Upper lobe of right lung (tissue), 1 donor: ENCODE results near the gene CAMTA1. TPM values are rescaled to one million over a fixed set of nuclear protein-coding genes. Genes with fewer than 3 reads are reported as not detected.

Experiments
- ATAC-seq: fragments of 200-7000 bp; cut with Tn5 transposase; one replicate; pipeline ENCODE4 v1.9.1; 2020; ENCODE audit warnings: mild to moderate bottlenecking, moderate library complexity
- DNase-seq: peaks from one replicate; pipeline ENCODE4 v3.0.0-alpha.2; 2020
- H3K27ac ChIP-seq: fragments of 200-600 bp; one replicate; pipeline ENCODE4 v1.8.0; 2022
- H3K27me3 ChIP-seq: fragments of 200-600 bp; one replicate; pipeline ENCODE4 v1.8.0; 2022; ENCODE audit warnings: mild to moderate bottlenecking
- H3K36me3 ChIP-seq: fragments of 200-600 bp; one replicate; pipeline ENCODE4 v1.8.0; 2022
- H3K4me1 ChIP-seq: fragments of 200-600 bp; one replicate; pipeline ENCODE4 v1.8.0; 2022
- H3K4me3 ChIP-seq: fragments of 200-600 bp; one replicate; pipeline ENCODE4 v1.8.0; 2022; ENCODE audit warnings: mild to moderate bottlenecking
- H3K9me3 ChIP-seq: fragments of 200-600 bp; one replicate; pipeline ENCODE4 v1.8.0; 2022
- CTCF ChIP-seq: fragments of 200-600 bp; IDR thresholded peaks from one replicate; pipeline ENCODE4 v1.8.0; 2022; ENCODE audit warnings: antibody characterized with exemption
- intact Hi-C: fragments of 100-400 bp; cut with DNase I; formaldehyde crosslinking; loops from one replicate; pipeline ENCODE4 v1.11.0; 2022
- total RNA-seq: library from RNA; stranded (reverse); fragmentation: NEBNext Ultra II Directional; extraction: Animal tissue kit (Norgen Biotek cat#: 25700); gene quantifications from one replicate; pipeline ENCODE4 v1.2.1, GENCODE V29; 2021
- donor health status: DM: no; HTN: yes; CAD: no; lungs with severe emphysema.

The CAMTA1 gene
- total RNA-seq, 1 donor from 2014 or later: 63.4 TPM

- H3K27ac ChIP-seq: peak overlapping the region; percentile 68
- peaks cover 27% of the 10 kb centered on the region for H3K4me1 ChIP-seq
- ATAC-seq (no peak), DNase-seq (peak; percentile 77)
- intact Hi-C loops: no loop called here
- H3K9me3 ChIP-seq: no peaks in the 10 kb centered on the region
- peak overlapping the region; percentile 79 for H3K4me3 ChIP-seq
- H3K36me3 ChIP-seq: no peaks in the 10 kb centered on the region
- TF ChIP-seq CTCF: peak; percentile 9
- H3K27me3 ChIP-seq: no peaks in the 10 kb centered on the region
These were observed 663 bp downstream of the CAMTA1 start for GRCh38 chr1:6785728-6786505.

DNA sequence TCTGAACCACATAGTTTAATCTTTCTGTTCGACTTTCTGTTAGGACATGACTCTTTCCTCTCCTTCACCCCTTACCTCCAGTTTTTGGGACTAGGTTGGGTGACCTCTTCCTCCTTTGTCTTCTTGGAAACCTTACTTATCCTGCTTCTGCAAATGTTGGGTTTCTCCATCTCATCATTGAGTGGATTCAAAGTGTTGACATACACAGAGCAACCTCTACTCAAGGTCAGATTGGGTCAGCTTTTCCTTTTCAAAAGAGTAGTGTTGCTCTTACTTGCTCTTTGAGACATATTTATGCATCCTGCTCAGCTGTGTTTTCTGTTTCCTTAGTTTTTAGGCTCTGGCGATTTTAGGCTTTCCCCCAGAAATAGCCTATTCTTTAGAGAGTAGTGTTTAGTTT, 3.7 kb downstream of the CAMTA1 start:
- intact Hi-C loops: no loop called here

GRCh38 chr1:6790146-6790545, 4.9 kb downstream of the CAMTA1 start:
- H3K4me3 ChIP-seq: no peak overlapping the region
- ATAC-seq: no peak
- no peaks in the 10 kb centered on the region for H3K36me3 ChIP-seq
- no peak overlapping the region for H3K27ac ChIP-seq
- H3K4me1 ChIP-seq: peaks cover 33% of the 10 kb centered on the region
- intact Hi-C loops: loop anchor here (5.0 to 10.0 kb wide), 2 partner anchors 285 to 857 kb away; no protein-coding TSS in a partner anchor
- H3K9me3 ChIP-seq: no peaks in the 10 kb centered on the region
- no peak for TF ChIP-seq CTCF
- DNase-seq: no peak
- no peaks in the 10 kb centered on the region for H3K27me3 ChIP-seq

More for the DNA sequence above, 3.7 kb downstream of the CAMTA1 start:
- no peaks in the 10 kb centered on the region for H3K9me3 ChIP-seq
- no peaks in the 10 kb centered on the region for H3K27me3 ChIP-seq
- peaks cover 27% of the 10 kb centered on the region for H3K4me1 ChIP-seq
- ATAC-seq (no peak), DNase-seq (no peak)
- no peak overlapping the region for H3K27ac ChIP-seq
- no peaks in the 10 kb centered on the region for H3K36me3 ChIP-seq
- TF ChIP-seq CTCF: no peak
- H3K4me3 ChIP-seq: no peak overlapping the region

DNA sequence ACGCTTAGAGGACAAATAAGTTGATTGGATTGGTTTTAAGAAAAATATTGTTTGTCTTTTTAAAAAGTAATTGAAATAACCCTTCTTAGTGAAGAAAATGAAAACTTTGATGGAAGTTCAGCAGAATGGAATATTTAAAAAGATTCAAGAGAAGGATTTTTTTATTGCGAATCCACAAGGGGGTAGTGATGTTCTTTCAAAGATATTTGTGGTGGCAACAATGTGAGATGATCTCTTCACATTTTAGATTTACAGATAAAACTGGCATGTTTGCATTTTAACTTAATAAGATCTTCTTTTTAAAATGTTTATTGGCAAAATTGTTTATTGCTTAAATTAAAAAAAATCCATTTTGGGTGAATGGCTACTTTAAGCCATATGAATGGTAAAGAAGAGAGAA, 8.9 kb downstream of the CAMTA1 start:
- H3K4me1 ChIP-seq: peaks cover 13% of the 10 kb centered on the region
- H3K9me3 ChIP-seq: no peaks in the 10 kb centered on the region
- no peaks in the 10 kb centered on the region for H3K36me3 ChIP-seq
- H3K27me3 ChIP-seq: no peaks in the 10 kb centered on the region
- TF ChIP-seq CTCF: peak; percentile 50
- H3K27ac ChIP-seq: no peak overlapping the region
- DNase-seq: no peak
- ATAC-seq: no peak
- intact Hi-C loops: loop anchor here (5.0 to 10.0 kb wide), 2 partner anchors 281 to 853 kb away; no protein-coding TSS in a partner anchor
- no peak overlapping the region for H3K4me3 ChIP-seq

GRCh38 chr1:6795203-6795602, 9.9 kb downstream of the CAMTA1 start:
- peaks cover 9% of the 10 kb centered on the region for H3K4me1 ChIP-seq
- no peak for TF ChIP-seq CTCF
- intact Hi-C loops: loop anchor here (10.0 kb wide), 1 partner anchor 280 kb away; no protein-coding TSS in a partner anchor

More at GRCh38 chr1:6795203-6795602, 9.9 kb downstream of the CAMTA1 start:
- no peaks in the 10 kb centered on the region for H3K36me3 ChIP-seq
- no peak overlapping the region for H3K27ac ChIP-seq
- ATAC-seq (no peak), DNase-seq (no peak)
- no peak overlapping the region for H3K4me3 ChIP-seq
- no peaks in the 10 kb centered on the region for H3K27me3 ChIP-seq
- H3K9me3 ChIP-seq: no peaks in the 10 kb centered on the region
